ENCODE measurements around the gene IKBIP.
"Not testable (repeated sequence)": the region's sequence is repeated elsewhere in the genome, so short reads cannot be mapped to it uniquely, and the experiment has no call there.

Gene IKBIP

GRCh38 chr12:98576795-98577194, 67.8 kb downstream of the IKBIP start:
- DNase-seq (ENCODE audit: low read depth): not testable (repeated sequence)

DNA sequence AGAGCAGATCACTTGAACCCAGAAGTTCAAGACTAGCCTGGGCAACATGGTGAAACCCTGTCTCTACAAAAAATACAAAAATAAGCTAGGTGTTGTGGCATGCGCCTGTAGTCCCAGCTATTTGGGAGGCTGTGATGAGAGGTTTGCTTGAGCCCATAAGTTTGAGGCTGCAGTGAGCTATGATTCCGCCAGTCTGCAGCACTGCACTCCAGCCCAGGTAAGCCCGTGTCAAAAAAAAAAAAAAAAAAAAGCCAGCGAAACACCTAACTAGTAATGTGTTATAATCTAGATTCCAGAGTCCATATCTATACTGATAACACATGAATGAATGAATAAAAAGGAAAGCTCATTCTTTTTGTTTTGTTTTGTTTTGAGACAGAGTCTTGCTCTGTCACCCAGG, 69.6 kb downstream of the IKBIP start:
- no peak for DNase-seq (ENCODE audit: low read depth)

Data from T follicular helper cell (primary cell).